GM19468 (cell line): ENCODE data around the gene SERINC4.
"Not testable (repeated sequence)": the region's sequence is repeated elsewhere in the genome, so short reads cannot be mapped to it uniquely, and the experiment has no call there.

ENCODE experiments used
- ATAC-seq: cut with Tn5 transposase; IDR thresholded peaks from one replicate; pipeline ENCODE4 v1.9.1; 2021; ENCODE audit warnings: mild to moderate bottlenecking, moderate library complexity, moderate number of reproducible peaks; ENCODE audit not compliant: unreplicated experiment; ENCODE audit errors: extremely low read depth

Gene SERINC4

DNA sequence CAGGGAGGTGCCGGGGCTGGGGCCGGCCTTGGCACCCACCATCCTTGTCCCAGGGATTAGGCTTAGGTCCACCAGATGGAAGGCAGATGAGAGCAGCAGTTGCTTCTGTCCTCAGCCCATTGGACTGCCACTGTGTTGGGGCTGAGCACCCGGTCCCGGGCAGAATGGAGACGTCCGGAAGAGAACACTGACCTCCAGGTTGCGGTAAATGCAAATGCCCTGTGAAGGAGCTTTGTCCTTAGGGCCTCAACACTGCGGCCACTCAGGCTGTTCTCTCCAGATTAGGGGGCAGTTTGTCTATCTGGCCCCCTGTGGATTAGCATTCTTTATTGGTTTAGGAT, at the start of gene SERINC4:
SERINC4 (minus strand) TSS at position 276 of the 341 bp plus-strand sequence; CDS start at position 42, 234 bp downstream.
- no peak for ATAC-seq

DNA sequence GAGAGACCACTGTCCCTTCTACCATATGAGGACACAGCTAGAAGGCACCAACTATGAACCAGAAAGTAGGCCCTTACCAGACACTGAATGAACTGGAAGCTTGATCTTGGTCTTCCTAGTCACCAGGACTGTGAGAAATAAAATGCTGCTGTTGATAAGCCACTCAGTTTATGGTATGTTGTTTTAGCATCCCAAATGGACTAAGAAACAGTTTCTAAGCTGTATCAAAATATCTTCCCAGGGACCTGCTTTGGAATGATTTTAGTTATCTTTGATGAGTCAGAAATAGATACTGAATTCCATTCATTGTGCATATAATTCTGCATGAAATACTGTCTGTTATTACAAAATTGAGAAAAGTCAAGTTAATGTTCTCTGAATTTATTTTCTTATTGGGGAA, 45.4 kb upstream of the SERINC4 start:
- ATAC-seq = no peak

DNA sequence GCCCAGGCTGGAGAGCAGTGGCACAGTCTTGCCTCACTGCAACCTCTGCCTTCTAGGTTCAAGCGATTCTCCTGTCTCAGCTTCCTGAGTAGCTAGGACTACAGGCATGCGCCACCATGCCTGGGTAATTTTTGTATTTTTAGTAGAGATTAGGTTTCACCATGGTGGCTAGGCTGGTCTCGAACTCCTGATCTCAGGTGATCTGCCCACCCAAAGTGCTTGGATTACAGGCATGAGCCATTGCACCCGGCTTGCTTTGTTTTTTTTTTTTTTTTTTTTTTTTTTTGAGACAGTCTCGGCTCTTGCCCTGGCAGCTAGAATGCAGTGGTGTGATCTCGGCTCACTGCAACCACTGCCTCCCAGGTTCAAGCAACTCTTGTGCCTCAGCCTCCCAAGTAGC, 32.5 kb upstream of the SERINC4 start:
- ATAC-seq = not testable (repeated sequence)

DNA sequence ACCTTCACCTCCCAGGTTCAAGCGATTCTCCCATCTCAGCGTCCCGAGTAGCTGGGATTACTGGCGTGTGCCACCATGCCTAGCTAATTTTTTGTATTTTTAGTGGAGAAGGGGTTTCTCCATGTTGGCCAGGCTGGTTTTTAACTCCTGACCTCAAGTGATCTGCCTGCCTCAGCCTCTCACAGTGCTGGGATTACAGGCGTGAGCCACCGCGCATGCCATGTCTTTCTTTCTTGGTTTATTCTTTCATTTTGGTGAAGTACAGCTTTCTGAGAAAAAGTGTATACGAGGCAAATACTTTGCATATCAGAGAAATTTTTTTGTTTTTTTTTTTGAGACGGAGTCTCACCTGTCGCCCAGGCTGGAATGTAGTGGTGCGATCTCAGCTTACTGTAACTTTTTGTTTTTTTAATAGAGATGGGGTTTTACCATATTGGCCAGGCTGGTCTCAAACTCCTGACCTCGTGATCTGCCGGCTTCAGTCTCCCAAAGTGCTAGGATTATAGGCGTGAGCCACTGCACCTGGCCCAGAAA, 31.6 kb upstream of the SERINC4 start:
- not testable (repeated sequence) for ATAC-seq

DNA sequence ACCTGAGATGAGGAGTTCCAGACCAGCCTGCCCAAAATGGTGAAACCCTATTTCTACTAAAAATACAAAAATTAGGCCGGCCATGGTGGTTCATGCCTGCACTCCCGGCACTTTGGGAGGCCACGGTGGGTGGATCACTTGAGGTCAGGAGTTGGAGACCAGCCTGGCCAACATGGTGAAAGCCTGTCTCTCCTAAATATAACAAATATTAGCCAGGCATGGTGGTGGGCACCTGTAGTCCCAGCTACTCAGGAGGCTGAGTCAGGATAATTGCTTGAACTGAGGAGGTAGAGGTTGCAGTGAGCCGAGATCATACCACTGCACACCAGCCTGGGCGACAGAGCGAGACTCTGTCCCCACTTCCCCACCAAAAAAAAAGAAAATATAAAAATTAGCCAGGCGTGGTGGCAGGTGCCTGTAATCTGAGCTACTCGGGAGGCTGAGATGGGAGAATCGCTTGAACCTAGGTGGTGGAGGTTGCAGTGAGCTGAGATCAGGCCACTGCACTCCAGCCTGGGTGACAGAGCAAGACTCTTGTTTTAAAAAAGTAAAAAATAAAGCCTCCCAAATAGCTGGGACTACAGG, 30.8 kb upstream of the SERINC4 start:
- ATAC-seq = not testable (repeated sequence)

DNA sequence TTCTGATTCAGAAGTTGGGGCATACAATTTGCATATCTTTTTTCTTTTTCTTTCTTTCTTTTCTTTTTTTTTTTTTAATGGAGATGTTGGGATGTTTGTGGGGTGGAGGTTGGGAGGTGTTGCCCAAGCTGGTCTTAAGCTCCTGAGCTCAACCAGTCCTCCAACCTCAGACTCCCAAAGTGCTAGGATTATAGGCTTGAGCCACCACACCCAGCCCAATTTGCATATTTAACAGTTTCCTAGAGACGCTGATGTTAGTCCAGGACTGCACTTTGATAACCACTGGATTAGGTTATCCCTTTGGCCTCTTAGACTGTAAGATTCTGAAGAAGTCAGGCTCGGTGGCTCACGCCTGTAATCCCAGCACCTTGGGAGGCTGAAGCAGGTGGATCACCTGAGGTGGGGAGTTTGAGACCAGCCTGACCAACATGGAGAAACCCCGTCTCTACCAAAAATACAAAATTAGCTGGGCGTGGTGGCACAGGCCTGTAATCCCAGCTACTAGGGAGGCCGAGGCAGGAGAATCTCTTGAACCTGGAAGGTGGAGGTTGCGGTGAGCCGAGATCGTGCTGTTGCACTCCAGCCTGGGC, 30.0 kb upstream of the SERINC4 start:
- ATAC-seq = not testable (repeated sequence)

DNA sequence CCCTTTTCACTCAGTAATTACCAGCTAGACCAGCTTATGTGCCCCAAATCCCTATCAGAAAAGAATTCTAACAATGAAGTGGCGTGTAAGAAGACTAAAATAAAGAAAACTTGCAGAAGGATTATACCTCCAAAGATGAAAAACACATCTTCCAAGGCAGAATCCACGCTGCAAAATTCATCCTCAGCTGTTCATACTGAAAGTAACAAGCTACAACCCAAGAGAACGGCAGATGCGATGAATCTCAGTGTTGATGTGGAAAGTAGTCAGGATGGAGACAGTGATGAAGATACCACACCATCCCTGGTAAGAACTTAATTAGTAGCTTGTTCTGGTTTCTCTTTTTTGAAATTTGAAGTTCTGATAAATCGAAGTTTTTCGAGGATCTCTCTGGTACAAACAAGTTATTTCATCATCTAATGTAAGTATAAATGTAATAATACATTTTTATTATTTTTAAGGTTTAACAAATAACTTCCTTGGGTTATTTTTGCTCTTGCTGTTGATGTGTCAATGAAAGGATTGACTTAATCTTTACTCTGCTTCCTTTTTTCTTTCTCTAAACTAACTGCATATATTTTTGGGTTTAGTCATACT, 28.1 kb upstream of the SERINC4 start:
- ATAC-seq = no peak

DNA sequence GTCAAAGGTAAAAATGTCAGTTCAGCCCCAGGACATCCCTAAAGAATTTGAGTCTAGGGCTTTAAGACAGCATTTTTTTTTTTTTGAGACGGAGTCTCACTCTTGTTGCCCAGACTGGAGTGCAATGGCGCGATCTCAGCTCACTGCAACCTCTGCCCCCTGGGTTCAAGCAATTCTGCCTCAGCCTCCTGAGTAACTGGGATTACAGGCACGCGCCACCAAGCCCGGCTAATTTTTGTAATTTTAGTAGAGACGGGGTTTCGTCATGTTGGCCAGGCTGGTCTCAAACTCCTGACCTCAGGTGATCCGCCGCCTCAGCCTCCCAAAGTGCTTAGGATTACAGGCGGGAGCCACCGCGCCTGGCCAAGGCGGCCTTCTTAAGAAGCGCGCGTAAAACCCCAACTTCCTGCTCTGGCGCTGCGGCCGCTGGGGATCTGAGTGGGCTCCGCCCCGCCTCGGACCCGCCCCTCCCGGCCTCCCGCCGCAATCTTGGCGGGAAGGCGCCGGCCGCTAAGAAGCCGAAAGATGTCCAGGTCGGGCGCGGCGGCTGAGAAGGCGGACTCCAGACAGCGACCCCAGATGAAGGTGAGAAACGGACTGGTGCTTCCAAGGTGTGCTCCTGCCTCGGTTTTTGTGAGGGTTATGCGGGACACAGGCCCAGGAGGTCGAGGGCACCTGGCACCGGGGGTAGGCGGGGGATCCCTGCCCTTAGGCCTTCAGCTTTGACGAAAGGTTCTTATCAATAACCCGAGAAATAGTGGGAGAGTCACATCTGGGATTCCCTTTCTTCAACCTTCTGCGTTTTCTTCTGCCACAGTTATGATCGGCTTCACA, 26.7 kb upstream of the SERINC4 start, which contains the start of gene WDR76:
WDR76 (plus strand) TSS at position 495 of the 834 bp plus-strand sequence; CDS start at position 526, 31 bp downstream.
- ATAC-seq = no peak

DNA sequence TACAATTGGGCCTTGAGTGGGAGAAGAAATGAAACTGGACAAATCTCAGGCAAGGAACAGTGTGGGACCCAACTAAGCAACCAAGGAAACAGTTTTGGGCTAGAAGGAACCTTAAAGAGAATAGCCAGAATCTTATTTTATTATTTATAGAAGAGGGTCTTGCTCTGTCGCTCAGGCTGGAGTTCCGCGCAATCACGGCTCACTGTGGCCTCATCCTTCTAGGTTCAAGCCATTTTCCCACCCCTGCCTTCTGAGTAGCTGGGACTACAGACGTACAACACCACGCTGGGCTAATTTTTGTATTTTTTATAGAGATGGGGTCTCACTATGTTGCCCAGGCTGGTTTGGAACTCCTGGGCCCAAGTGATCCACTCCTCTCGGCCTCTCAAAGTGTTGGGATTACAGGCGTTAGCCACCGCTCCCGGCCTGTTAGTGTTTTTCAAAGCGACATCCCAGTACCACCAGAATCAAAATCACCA, 26.0 kb upstream of the SERINC4 start:
- no peak for ATAC-seq

DNA sequence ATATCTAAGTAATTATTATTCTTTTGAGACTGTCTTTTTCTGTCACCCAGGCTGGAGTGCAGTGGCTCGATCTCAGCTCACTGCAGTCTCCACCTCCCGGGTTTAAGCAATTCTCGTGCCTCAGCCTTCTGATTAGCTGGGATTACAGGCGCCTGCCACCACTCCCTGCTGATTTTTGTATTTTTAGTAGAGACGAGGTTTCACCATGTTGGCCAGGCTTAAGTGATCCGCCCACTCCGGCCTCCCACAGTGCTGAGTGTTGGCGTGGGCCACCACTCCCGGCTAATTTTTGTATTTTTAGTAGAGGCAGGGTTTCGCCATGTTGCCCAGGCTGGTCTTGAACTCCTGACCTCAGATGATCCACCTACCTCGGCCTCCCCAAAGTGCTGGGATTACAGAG, 25.3 kb upstream of the SERINC4 start:
- ATAC-seq = not testable (repeated sequence)

DNA sequence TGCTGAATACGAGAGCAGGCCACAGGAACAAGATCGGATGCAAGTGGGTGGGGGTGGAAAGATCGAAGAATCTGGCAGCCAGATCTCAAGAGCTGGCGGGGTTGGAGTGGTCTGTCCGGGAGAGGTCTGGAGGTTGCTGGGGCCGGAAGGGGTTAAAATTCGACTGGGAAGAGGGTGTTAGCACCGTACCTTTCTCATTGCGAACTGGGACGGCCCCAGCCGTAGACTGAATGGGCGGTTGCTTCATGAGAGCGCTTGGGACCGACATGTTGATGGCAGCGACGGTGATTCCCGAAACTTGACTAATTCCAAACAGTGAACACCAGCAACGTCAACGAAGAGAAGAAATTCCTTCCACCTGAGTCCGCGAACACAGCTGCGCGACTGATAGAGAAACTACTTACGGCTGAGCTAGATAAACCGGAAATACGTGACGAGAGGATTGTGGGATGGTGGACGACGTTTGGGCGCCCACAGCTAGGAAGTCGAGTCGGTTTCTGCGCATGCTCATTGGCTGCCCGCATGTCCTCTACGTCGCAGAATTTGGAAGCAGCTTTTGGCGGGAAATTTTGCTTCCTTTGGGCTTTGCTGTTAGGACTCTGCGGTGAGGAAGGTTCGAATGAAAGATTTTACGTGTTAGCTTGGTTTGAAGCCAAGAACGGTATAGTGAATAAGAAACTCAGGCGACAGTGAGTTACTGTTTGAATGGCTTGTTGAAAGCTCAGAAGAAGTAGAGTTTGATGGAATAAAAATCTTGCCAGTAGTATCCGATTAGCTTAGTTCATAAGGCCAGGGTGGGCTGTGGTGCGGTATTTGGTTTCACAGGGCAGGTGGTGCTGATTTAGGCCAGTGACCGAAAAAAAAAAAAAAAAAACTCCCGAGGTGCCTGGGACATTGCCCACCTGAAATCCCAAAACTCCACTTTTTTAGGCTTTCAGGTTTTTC, 24.6 kb upstream of the SERINC4 start, which contains the start of gene MFAP1:
MFAP1 (minus strand) TSS at position 389 of the 945 bp plus-strand sequence; CDS start at position 268, 121 bp downstream.
- no peak for ATAC-seq

DNA sequence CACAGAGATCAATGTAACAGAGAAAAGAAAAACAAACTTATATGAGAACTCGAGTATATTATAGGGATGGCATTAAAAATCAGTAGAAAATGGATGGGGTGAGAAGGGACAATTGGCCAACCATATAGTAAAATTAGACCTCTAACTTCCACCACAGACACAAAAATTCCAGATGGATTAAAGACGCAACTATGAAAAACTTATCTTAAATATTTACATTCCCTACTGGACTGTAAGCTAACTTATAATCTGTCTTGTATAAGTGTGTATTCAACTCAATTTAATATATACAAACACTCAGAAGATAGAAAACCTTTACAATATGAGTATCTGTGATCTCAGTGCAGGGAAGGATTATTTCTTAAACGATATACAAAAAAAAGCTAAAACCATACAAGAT, 21.5 kb upstream of the SERINC4 start:
- ATAC-seq = no peak

DNA sequence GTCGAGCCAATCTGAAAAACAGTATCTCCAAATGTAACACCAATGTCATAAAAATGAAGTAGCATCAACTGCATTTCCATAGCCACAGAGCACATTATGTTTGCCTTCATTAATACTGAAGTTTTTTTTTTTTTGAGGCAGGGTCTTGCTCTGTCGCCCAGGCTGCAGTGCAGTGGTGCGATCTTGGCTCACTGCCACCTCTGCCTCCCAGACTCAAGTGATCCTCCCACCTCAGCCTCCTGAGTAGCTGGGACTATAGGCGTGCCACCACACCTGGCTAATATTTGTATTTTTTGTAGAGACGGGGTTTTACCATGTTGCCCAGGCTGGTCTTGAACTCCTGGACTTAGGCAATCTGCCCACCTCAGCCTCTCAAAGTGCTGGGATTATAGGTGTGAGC, 15.0 kb upstream of the SERINC4 start:
- ATAC-seq = not testable (repeated sequence)

DNA sequence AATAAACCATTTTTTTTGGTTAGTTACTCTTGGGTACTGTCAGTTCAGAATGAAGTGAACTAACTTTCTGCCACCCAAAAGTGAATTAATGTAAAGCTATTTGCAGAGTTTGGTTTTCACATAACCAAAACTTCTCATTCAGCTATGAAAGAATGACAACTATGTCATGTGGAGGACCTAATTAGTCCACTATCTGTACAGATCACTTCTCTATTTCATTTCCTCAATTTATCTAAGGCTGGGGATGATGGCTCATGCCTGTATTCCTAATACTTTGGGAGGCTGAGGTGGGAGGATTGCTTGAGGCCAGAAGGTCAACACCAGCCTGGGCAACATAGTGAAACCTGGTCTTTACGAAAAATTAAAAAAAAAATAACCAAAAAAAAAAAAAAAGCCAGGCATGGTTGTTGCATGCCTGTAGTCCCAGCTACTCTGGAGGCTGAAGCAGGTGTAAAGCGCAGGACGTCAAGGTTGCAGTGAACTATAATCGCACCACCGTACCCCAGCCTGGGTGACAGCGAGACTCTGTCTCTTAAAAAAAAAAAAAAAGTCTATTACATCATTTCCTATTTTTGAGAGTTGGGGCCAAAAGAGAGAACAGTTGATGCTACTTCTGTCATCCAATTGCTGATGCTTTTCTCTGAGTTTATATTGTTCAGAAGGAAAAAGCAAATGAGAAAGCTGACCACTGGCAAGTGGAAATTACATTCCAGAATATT, 9.1 kb upstream of the SERINC4 start:
- ATAC-seq = peak; percentile 40

DNA sequence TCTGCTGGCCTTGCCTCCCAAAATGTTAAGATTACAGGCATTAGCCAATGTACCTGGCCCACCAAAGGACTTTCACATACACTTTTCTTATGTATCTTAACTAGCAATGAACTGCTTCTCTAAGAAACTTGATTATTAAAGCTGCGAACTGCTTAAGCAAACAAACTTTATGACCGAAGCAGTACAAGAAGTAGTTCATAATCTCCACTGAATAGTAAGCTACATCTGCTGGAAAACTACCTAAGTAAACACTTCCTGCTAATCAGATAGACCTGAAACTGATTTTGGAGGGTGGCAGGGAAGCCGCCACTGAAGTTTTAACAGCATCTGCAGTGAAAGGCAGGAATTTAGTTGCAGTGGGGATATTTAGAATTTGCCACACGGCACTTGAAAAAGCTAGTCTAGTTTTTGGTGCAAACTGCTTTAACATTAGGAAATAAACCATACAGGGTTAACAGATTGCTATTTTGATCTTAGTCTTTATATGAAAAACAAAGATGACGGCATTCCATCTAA, 8.5 kb upstream of the SERINC4 start:
- no peak for ATAC-seq

DNA sequence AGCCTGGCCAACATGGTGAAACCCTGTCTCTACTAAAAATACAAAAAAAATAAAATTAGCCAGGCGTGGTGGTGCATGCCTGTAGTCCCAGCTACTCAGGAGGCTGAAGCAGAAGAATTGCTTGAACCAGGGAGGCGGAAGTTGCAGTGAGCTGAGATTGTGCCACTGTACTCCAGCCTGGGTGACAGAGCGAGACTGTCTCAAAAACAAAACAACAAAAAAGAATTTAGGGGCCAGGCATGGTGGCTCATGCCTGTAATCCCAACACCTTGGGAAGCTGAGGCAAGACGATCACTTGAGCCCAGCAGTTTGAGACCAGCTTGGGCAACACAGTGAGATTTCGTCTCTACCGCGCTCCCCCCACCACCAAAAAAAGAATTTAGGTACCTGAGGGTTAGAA, 2.7 kb upstream of the SERINC4 start:
- not testable (repeated sequence) for ATAC-seq

DNA sequence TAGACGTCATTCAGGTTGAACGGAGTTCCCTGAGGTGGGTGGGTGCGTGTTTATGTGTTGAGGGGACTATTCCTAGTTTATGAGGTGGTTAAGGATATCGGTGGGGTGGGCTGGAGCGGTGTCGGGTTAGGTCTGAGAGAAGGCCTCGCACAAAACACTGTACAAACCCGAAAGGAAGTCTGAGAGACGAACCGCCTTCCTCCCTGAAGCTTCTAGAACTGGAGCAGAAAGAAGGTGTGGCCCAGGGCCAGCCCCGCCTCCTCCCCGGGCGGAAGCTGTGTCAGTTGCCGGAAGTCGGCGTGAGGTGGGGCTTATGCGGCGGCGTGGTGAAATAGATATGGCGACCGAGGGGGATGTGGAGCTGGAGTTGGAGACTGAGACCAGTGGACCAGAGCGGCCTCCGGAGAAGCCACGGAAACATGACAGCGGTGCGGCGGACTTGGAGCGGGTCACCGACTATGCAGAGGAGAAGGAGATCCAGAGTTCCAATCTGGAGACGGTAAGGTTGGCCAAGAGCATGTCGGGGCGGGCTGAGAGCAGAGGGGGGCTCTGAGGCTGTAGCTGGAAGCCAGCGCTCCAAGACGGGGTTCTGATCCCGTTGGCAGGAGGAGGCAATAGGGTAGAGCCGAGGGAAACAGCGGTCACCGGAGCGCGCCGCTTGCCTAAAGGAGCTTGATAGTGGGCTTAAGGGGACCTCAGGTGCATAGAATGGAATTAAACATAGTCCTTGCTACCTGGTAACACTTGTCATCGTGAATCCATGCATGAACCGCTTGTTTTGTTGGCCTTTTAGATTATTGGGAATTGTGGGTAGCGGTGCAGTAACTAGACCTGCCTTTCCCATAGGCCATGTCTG, 494 bp upstream of the SERINC4 start, which contains the start of gene HYPK:
HYPK (plus strand) TSS at position 314 of the 856 bp plus-strand sequence; CDS start at position 338, 24 bp downstream.
- peak; percentile 87 for ATAC-seq
